ENCODE measurements around the gene OAF. TPM values are rescaled to one million over a fixed set of nuclear protein-coding genes. Genes with fewer than 3 reads are reported as not detected.

OAF gene
- total RNA-seq, 1 experiment from 2014 or later: 25.0 TPM

DNA sequence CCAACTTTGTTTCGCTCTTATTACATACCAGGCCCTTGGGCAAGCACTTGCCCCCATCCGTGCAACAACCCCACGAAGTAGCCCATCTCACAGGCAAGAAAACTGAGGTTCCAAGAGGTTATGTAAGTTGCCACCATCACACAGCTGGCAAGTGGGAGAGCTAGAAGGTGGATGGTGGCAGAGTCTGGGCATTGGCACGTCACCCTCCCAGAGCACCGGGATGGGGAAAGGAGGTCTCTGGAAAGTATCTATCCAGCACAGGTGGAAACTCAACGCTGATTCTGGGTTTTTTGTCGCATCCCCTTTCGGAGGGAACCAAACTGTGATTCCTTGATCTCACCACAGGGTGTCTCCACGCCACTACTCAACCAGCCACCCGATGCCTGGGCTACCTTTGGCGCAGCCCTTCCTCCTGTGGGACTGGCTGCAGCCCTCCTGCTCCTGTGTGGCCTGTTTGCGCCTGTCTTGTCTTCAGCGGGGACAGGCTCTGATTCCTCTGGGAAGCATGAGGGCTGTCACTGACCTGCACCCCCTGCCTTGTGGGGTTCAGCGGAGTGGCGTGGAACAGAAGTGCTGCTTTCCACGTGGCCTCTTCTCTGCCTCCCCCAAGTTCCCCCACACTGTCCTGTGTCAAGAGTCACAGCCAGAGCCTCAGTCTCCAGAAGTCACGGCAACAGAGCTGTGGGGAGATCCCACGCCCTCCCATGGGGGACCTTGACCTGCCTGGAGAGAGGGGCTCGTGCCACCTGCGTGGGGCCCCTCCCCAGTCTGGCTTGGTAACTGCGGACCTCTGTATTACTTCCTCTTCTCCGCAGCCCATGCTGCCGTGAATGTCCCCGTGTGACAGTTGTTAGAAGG lies 38.5 kb upstream of the OAF start:
- POLR2A ChIA-PET (ENCODE audit: low non-redundant PET): no interaction called here
- BruUV-seq (replicated peaks): no TSS peak
- peaks cover 25% of the 10 kb centered on the region for H3K27me3 ChIP-seq (replicated peaks; ENCODE audit: insufficient read depth, low read depth, low read length, poor library complexity)

DNA sequence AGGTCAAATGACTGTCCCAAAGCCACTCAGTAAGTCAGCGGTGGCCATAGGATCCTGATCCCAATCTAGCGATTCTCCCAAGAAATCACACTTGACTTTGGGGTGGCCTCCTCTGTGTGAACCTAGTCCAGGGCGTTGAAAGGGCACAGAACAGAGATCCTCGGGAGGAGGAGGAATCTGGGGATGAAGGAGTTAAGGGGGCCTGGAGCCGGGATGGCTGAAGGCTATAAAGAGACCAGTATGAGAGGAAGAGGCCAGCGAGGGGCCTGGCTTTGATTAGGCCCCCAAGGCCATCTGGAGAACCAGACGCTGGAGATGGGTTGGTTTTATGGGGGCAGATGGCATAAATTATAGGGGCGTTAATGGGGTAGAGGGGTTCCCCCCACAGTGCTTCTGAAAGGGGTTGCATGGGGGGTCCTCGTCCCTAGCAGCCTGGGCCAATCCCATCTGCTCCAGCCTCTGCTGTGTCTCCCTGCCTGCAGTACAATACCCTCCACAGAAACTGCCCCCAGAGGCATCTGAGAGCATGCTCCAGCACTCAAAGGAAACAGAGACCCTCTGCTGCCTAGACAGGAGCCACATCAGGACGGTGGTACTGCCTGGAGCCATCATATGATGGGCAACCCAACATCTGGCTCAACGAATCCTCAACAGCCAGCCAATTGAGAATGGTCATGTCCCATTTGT lies 37.7 kb upstream of the OAF start:
- Histone ChIP-seq H3K9me3 (ENCODE audit: low read depth, low read length, poor library complexity, severe bottlenecking) (no peaks in the 10 kb centered on the region), H3K4me3 (ENCODE audit: low read depth, low read length, poor library complexity, severe bottlenecking) (no peak overlapping the region), H3K27ac (ENCODE audit: low read depth, low read length, poor library complexity, severe bottlenecking) (no peak overlapping the region), H3K36me3 (ENCODE audit: insufficient read depth, low read length, poor library complexity, severe bottlenecking) (no peaks in the 10 kb centered on the region), H3K27me3 (replicated peaks; ENCODE audit: insufficient read depth, low read depth, low read length, poor library complexity) (peaks cover 22% of the 10 kb centered on the region), H3K4me1 (ENCODE audit: insufficient read depth, low read length, poor library complexity, severe bottlenecking) (peaks cover 6% of the 10 kb centered on the region)
- no TSS peak for BruUV-seq (replicated peaks)
- no peak for TF ChIP-seq EZH2 (IDR thresholded peaks at IDR 0.05; ENCODE audit: borderline replicate concordance, low read depth, low read length, poor library complexity, severe bottlenecking)
- TF ChIP-seq, protein P1, sequence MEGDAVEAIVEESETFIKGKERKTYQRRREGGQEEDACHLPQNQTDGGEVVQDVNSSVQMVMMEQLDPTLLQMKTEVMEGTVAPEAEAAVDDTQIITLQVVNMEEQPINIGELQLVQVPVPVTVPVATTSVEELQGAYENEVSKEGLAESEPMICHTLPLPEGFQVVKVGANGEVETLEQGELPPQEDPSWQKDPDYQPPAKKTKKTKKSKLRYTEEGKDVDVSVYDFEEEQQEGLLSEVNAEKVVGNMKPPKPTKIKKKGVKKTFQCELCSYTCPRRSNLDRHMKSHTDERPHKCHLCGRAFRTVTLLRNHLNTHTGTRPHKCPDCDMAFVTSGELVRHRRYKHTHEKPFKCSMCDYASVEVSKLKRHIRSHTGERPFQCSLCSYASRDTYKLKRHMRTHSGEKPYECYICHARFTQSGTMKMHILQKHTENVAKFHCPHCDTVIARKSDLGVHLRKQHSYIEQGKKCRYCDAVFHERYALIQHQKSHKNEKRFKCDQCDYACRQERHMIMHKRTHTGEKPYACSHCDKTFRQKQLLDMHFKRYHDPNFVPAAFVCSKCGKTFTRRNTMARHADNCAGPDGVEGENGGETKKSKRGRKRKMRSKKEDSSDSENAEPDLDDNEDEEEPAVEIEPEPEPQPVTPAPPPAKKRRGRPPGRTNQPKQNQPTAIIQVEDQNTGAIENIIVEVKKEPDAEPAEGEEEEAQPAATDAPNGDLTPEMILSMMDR (conservative IDR thresholded peaks at IDR 0.05; ENCODE audit: low read depth, low read length): no peak
- ChIA-PET POLR2A (ENCODE audit: low non-redundant PET) (no interaction called here), CTCF (no interaction called here)
- intact Hi-C loops (cut with micrococcal nuclease; ENCODE audit: unreplicated experiment): no loop called here
- no peak for DNase-seq (ENCODE audit: low spot score)

More for the DNA sequence above, 38.5 kb upstream of the OAF start:
- Histone ChIP-seq H3K4me1 (ENCODE audit: insufficient read depth, low read length, poor library complexity, severe bottlenecking) (peaks cover 6% of the 10 kb centered on the region), H3K36me3 (ENCODE audit: insufficient read depth, low read length, poor library complexity, severe bottlenecking) (no peaks in the 10 kb centered on the region), H3K9me3 (ENCODE audit: low read depth, low read length, poor library complexity, severe bottlenecking) (no peaks in the 10 kb centered on the region), H3K4me3 (ENCODE audit: low read depth, low read length, poor library complexity, severe bottlenecking) (no peak overlapping the region), H3K27ac (ENCODE audit: low read depth, low read length, poor library complexity, severe bottlenecking) (no peak overlapping the region)
- DNase-seq (ENCODE audit: low spot score): peak; percentile 73
- CTCF ChIA-PET: no interaction called here
- intact Hi-C loops (cut with micrococcal nuclease; ENCODE audit: unreplicated experiment): loop anchor here (1.0 kb wide), 2 partner anchors 57 to 131 kb away; no protein-coding TSS in a partner anchor
- TF ChIP-seq EZH2 (IDR thresholded peaks at IDR 0.05; ENCODE audit: borderline replicate concordance, low read depth, low read length, poor library complexity, severe bottlenecking): no peak
- TF ChIP-seq, protein P1 (conservative IDR thresholded peaks at IDR 0.05; ENCODE audit: low read depth, low read length): peak; percentile 80

DNA sequence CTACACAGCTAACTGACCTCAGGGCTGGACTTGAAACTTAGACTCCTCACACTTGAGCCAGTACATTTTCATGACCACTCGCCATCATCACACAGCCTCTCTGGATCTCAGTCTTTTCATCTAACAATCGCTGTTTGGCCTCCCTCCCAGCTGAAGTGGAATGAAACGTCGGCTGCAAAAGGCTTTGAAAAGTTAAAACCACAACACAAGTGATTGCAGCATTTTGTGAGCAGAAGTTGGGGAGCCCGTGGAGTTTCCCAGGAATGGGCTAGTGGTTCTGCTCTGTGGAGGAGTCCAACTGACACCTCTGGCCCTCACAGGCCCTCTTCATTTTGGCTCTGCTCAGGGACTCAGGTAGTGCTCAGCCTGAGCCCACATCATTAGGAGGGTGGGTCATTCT lies 37.0 kb upstream of the OAF start:
- peaks cover 15% of the 10 kb centered on the region for H3K27me3 ChIP-seq (replicated peaks; ENCODE audit: insufficient read depth, low read depth, low read length, poor library complexity)
- no TSS peak for BruUV-seq (replicated peaks)
- H3K27ac ChIP-seq (ENCODE audit: low read depth, low read length, poor library complexity, severe bottlenecking): no peak overlapping the region
- peaks cover 6% of the 10 kb centered on the region for H3K4me1 ChIP-seq (ENCODE audit: insufficient read depth, low read length, poor library complexity, severe bottlenecking)
- intact Hi-C loops (cut with micrococcal nuclease; ENCODE audit: unreplicated experiment): no loop called here
- no peaks in the 10 kb centered on the region for H3K36me3 ChIP-seq (ENCODE audit: insufficient read depth, low read length, poor library complexity, severe bottlenecking)
- no peaks in the 10 kb centered on the region for H3K9me3 ChIP-seq (ENCODE audit: low read depth, low read length, poor library complexity, severe bottlenecking)
- ChIA-PET POLR2A (ENCODE audit: low non-redundant PET) (no interaction called here), CTCF (no interaction called here)
- H3K4me3 ChIP-seq (ENCODE audit: low read depth, low read length, poor library complexity, severe bottlenecking): no peak overlapping the region
- no peak for DNase-seq (ENCODE audit: low spot score)
- TF ChIP-seq EZH2 (IDR thresholded peaks at IDR 0.05; ENCODE audit: borderline replicate concordance, low read depth, low read length, poor library complexity, severe bottlenecking): no peak
- TF ChIP-seq, protein P1 (conservative IDR thresholded peaks at IDR 0.05; ENCODE audit: low read depth, low read length): no peak

Measured in A673 (cell line).